H1 (cell line): ENCODE results near the gene MMP25. TPM values are rescaled to one million over a fixed set of nuclear protein-coding genes. Genes with fewer than 3 reads are reported as not detected.

Experiments used
- CTCF ChIA-PET: fragments of 300-600 bp; sonication (Branson Sonifier 250); formaldehyde crosslinking; loops from one replicate; lab custom pipeline; 2021; ENCODE audit not compliant: partially characterized antibody; lab: Charles Lee
- POLR2A ChIA-PET: fragments of 300-600 bp; sonication (Branson Sonifier 250); formaldehyde crosslinking; loops from one replicate; lab custom pipeline; 2021; ENCODE audit warnings: inconsistent platforms; ENCODE audit not compliant: partially characterized antibody; lab: Charles Lee
- DNase-seq, 2 experiments: peaks; one replicate each; pipeline versions ENCODE4 v3.0.0 to v3.0.0-alpha.2; 2010 to 2022; ENCODE audit warnings: low spot score in 2 of 2, low read depth in 1 of 2, mixed read lengths in 1 of 2
- FAIRE-seq: peaks from 2 replicates; lab custom pipeline; 2011; peaks lifted over from hg19 to GRCh38; lab: Jason Lieb, UNC
- H2AFZ ChIP-seq: 2 replicates; pipeline ENCODE4 v1.8.1; 2012; ENCODE audit warnings: low read length, inconsistent platforms
- H2AK5ac ChIP-seq: 2 replicates; pipeline ENCODE4 v1.6.1; 2013; ENCODE audit warnings: low read depth, low read length
- H2BK120ac ChIP-seq: replicated peaks from 2 replicates; pipeline ENCODE3; 2013; ENCODE audit warnings: low read depth, low read length, inconsistent platforms
- H2BK12ac ChIP-seq: 2 replicates; pipeline ENCODE4 v1.6.1; 2013; ENCODE audit warnings: low read depth, low read length
- H2BK15ac ChIP-seq: 2 replicates; pipeline ENCODE4 v1.6.1; 2013; ENCODE audit warnings: low read length
- H2BK20ac ChIP-seq: 2 replicates; pipeline ENCODE4 v1.6.1; 2013; ENCODE audit warnings: low read length
- H2BK5ac ChIP-seq: 2 replicates; pipeline ENCODE4 v1.6.1; 2013; ENCODE audit warnings: low read depth, low read length
- H3K14ac ChIP-seq: 2 replicates; pipeline ENCODE4 v1.6.1; 2013; ENCODE audit warnings: inconsistent platforms; ENCODE audit not compliant: insufficient read length
- H3K18ac ChIP-seq: 2 replicates; pipeline ENCODE4 v1.6.1; 2013; ENCODE audit warnings: low read length; ENCODE audit errors: extremely low read depth
- H3K23ac ChIP-seq: 2 replicates; pipeline ENCODE4 v1.6.1; 2013; ENCODE audit warnings: inconsistent platforms; ENCODE audit not compliant: insufficient read length
- H3K23me2 ChIP-seq: 2 replicates; pipeline ENCODE4 v1.6.1; 2013; ENCODE audit warnings: low read depth, low read length
- H3K27ac ChIP-seq: 2 replicates; pipeline ENCODE4 v1.6.1; 2011; ENCODE audit warnings: low read depth, low read length, inconsistent platforms
- H3K27me3 ChIP-seq, 4 experiments: replicated peaks in 1 of 4; 1 replicate in 1 of 4; 2 replicates in 3 of 4; pipeline versions ENCODE4 v1.6.1 to v1.8.1; 2011 to 2013; ENCODE audit warnings: low read length in 3 of 4, mild to moderate bottlenecking in 3 of 4, inconsistent platforms in 2 of 4, mixed read lengths in 2 of 4, moderate library complexity in 1 of 4; ENCODE audit not compliant: control insufficient read depth in 3 of 4, insufficient read depth in 3 of 4; ENCODE audit errors: extremely low read depth in 1 of 4
- H3K36me3 ChIP-seq, 4 experiments: 2 replicates each; pipeline versions ENCODE4 v1.6.1 to v1.8.1; 2011 to 2013; ENCODE audit warnings: mild to moderate bottlenecking in 4 of 4, low read length in 3 of 4, moderate library complexity in 2 of 4, control low read depth in 1 of 4, inconsistent platforms in 1 of 4; ENCODE audit not compliant: insufficient read depth in 4 of 4, control insufficient read depth in 2 of 4
- H3K4ac ChIP-seq: replicated peaks from 2 replicates; pipeline ENCODE3; 2013; ENCODE audit warnings: low read length, low read depth, mixed read lengths, inconsistent platforms; ENCODE audit not compliant: insufficient read length
- H3K4me1 ChIP-seq, 4 experiments: replicated peaks in 1 of 4; 1 replicate in 1 of 4; 2 replicates in 3 of 4; pipeline versions ENCODE4 v1.6.1 to v1.8.1; 2011 to 2013; ENCODE audit warnings: low read length in 3 of 4, inconsistent platforms in 2 of 4, mixed read lengths in 1 of 4; ENCODE audit not compliant: insufficient read depth in 4 of 4, control insufficient read depth in 3 of 4
- H3K4me2 ChIP-seq, 2 experiments: 2 replicates each; pipeline versions ENCODE4 v1.6.1 to v1.8.1; 2011 to 2013; ENCODE audit warnings: low read depth in 2 of 2, low read length in 2 of 2, control low read depth in 1 of 2, inconsistent platforms in 1 of 2, mild to moderate bottlenecking in 1 of 2; ENCODE audit not compliant: insufficient read depth in 1 of 2
- H3K4me3 ChIP-seq, 4 experiments: fragments of 200-600, 300-600 bp in 1 of 4; sonication (generic), shearing (Covaris generic), sonication (Bioruptor Twin) in 1 of 4; 2 replicates each; pipeline versions ENCODE4 v1.5.1 to v1.8.1; 2011 to 2016; ENCODE audit warnings: low read length in 4 of 4, low read depth in 3 of 4, control low read depth in 2 of 4, inconsistent platforms in 2 of 4, mild to moderate bottlenecking in 2 of 4, mixed read lengths in 1 of 4, moderate library complexity in 1 of 4; ENCODE audit not compliant: insufficient read depth in 2 of 4; ENCODE audit errors: extremely low read depth in 1 of 4
- H3K56ac ChIP-seq: replicated peaks from 2 replicates; pipeline ENCODE3; 2013; ENCODE audit warnings: low read depth, mild to moderate bottlenecking, mixed read lengths, low read length, inconsistent platforms; ENCODE audit not compliant: insufficient read length
- H3K79me1 ChIP-seq: 2 replicates; pipeline ENCODE4 v1.6.1; 2013; ENCODE audit warnings: low read depth, low read length, control low read depth
- H3K79me2 ChIP-seq, 2 experiments: 2 replicates each; pipeline versions ENCODE4 v1.6.1 to v1.8.1; 2012 to 2013; ENCODE audit warnings: low read length in 2 of 2, mild to moderate bottlenecking in 2 of 2, inconsistent platforms in 1 of 2; ENCODE audit not compliant: insufficient read depth in 2 of 2, control insufficient read depth in 1 of 2
- H3K9ac ChIP-seq, 4 experiments: replicated peaks in 1 of 4; 1 replicate in 1 of 4; 2 replicates in 3 of 4; pipeline versions ENCODE4 v1.6.1 to v1.8.1; 2011 to 2013; ENCODE audit warnings: low read depth in 3 of 4, low read length in 3 of 4, control low read depth in 2 of 4, mild to moderate bottlenecking in 2 of 4, moderate library complexity in 2 of 4, inconsistent platforms in 1 of 4; ENCODE audit errors: extremely low read depth in 1 of 4
- H3K9me3 ChIP-seq, 2 experiments: 2 replicates each; pipeline versions ENCODE4 v1.6.1 to v1.8.1; 2012 to 2013; ENCODE audit warnings: mild to moderate bottlenecking in 2 of 2, moderate library complexity in 2 of 2, control low read depth in 1 of 2, inconsistent platforms in 1 of 2, low read depth in 1 of 2, low read length in 1 of 2, mixed read lengths in 1 of 2; ENCODE audit not compliant: insufficient read depth in 2 of 2
- H4K20me1 ChIP-seq, 2 experiments: replicated peaks in 1 of 2; 2 replicates each; pipeline versions ENCODE3 to v1.8.1; 2011 to 2013; ENCODE audit warnings: inconsistent platforms in 2 of 2, low read length in 2 of 2, mild to moderate bottlenecking in 1 of 2; ENCODE audit not compliant: insufficient read depth in 2 of 2, control insufficient read depth in 1 of 2
- H4K5ac ChIP-seq: 2 replicates; pipeline ENCODE4 v1.6.1; 2013; ENCODE audit warnings: low read length, low read depth, mixed read lengths, inconsistent platforms; ENCODE audit not compliant: insufficient read length
- H4K8ac ChIP-seq: 2 replicates; pipeline ENCODE4 v1.8.0; 2013; ENCODE audit warnings: mild to moderate bottlenecking, moderate library complexity, low read length, inconsistent platforms; ENCODE audit not compliant: insufficient read depth; ENCODE audit errors: extremely low read depth
- H4K91ac ChIP-seq: replicated peaks from 2 replicates; pipeline ENCODE3; 2013; ENCODE audit warnings: low read length, mixed read lengths, inconsistent platforms; ENCODE audit not compliant: insufficient read length
- CHD2 ChIP-seq: IDR thresholded peaks from 2 replicates; pipeline ENCODE4 v1.6.1; 2012; ENCODE audit warnings: low read length, improper control_type of control experiment
- MAFK ChIP-seq: IDR thresholded peaks from 2 replicates; pipeline ENCODE4 v1.6.1; 2012; ENCODE audit warnings: low read depth, mild to moderate bottlenecking, improper control_type of control experiment, low read length
- RFX5 ChIP-seq: IDR thresholded peaks from 2 replicates; pipeline ENCODE4 v1.6.1; 2011; ENCODE audit warnings: low read depth, low read length, improper control_type of control experiment, borderline replicate concordance
- WGBS, 2 experiments: shearing (Covaris generic) in 1 of 2; methylation state at CpG; one replicate each; pipeline versions ENCODE4 v1.1.6 to v1.1.7; 2013 to 2015; ENCODE audit warnings: low lambda C conversion rate in 2 of 2, mixed read lengths in 2 of 2, inconsistent platforms in 1 of 2, low coverage in 1 of 2, missing lambda C conversion rate in 1 of 2; ENCODE audit not compliant: insufficient replicate concordance in 2 of 2, insufficient coverage in 1 of 2, insufficient read length in 1 of 2; ENCODE audit errors: extremely low coverage in 1 of 2, missing lambda C conversion rate in 1 of 2; 5-methylcytosine and 5-hydroxymethylcytosine counted together
- long read RNA-seq, 2 experiments: library from RNA in 1 of 2; library from capped mRNA in 1 of 2; stranded (forward); transcript quantifications; one replicate each; pipeline ENCODE4 v2.0.0, GENCODE V29; 2021; ENCODE audit warnings: inconsistent platforms in 1 of 2
- polyA minus RNA-seq, 3 experiments: library from RNA; depleted of rRNA, polyadenylated mRNA; stranded (reverse); fragments of >200 nt; gene quantifications; 1 replicate in 2 of 3; 2 replicates in 1 of 3; pipeline ENCODE4 v1.2.3, GENCODE V29; 2011
- polyA plus RNA-seq, 7 experiments: library from polyadenylated mRNA; depleted of rRNA in 3 of 7; stranded (reverse) in 5 of 7; unstranded in 2 of 7; fragments of >200 nt in 5 of 7; fragments of 200-250 nt in 2 of 7; gene quantifications; 1 replicate in 5 of 7; 2 replicates in 1 of 7; 4 replicates in 1 of 7; pipeline versions ENCODE4 v1.2.1 to v1.2.3, GENCODE V29; 2011 to 2013; ENCODE audit warnings: missing spikeins in 2 of 7, mixed read lengths in 2 of 7
- total RNA-seq: library from RNA; stranded (reverse); fragmentation: NEBNext Ultra II Directional; extraction: Animal tissue kit (Norgen Biotek cat#: 25700); gene quantifications from 2 replicates; pipeline ENCODE4 v1.2.1, GENCODE V29; 2021
- TF ChIP-seq, protein P1 (sequence below): IDR thresholded peaks from 2 replicates; pipeline ENCODE4 v1.6.1; 2012; ENCODE audit warnings: inconsistent platforms

The MMP25 gene, protein sequence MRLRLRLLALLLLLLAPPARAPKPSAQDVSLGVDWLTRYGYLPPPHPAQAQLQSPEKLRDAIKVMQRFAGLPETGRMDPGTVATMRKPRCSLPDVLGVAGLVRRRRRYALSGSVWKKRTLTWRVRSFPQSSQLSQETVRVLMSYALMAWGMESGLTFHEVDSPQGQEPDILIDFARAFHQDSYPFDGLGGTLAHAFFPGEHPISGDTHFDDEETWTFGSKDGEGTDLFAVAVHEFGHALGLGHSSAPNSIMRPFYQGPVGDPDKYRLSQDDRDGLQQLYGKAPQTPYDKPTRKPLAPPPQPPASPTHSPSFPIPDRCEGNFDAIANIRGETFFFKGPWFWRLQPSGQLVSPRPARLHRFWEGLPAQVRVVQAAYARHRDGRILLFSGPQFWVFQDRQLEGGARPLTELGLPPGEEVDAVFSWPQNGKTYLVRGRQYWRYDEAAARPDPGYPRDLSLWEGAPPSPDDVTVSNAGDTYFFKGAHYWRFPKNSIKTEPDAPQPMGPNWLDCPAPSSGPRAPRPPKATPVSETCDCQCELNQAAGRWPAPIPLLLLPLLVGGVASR
- total RNA-seq (23.9 and 26.7 TPM in 2 replicates), polyA plus RNA-seq (2011; rRNA removed) (7.7 and 14.8 TPM in 2 replicates), polyA minus RNA-seq (2011; rRNA and poly(A)+ RNA removed) (2.7 and 3.3 TPM in 2 replicates)
- 6.4 TPM for polyA plus RNA-seq (2011; cell fraction: cytosol; rRNA removed)
- polyA plus RNA-seq (2011; cell fraction: nucleus; rRNA removed) = 21.4 TPM
- polyA plus RNA-seq (2012, experiment 1 of 2) = 15.9 to 29.8 TPM (median 25.6 TPM) in 4 replicates
- 20.7 TPM for polyA plus RNA-seq (2012, experiment 2 of 2)
- 37.9 TPM for polyA plus RNA-seq (2013, experiment 1 of 2)
- 36.0 TPM for polyA plus RNA-seq (2013, experiment 2 of 2)
- polyA minus RNA-seq (2011; cell fraction: cytosol; rRNA and poly(A)+ RNA removed) = 11.2 TPM
- 6.4 TPM for polyA minus RNA-seq (2011; cell fraction: nucleus; rRNA and poly(A)+ RNA removed)
- long read RNA-seq, experiment 1, transcript MMP25-201 (10 exons, 3,554 nt) = major isoform, 7 of 47 reads
- long read RNA-seq, experiment 1, partial matches to known transcripts = 40 of 47 reads
- long read RNA-seq, experiment 1, other reads (novel, unspliced or antisense) = 0 of 47 reads
- long read RNA-seq, experiment 2, partial matches to known transcripts = 0 of 1 reads
- long read RNA-seq, experiment 2, other reads (novel, unspliced or antisense) = 1 of 1 reads

DNA sequence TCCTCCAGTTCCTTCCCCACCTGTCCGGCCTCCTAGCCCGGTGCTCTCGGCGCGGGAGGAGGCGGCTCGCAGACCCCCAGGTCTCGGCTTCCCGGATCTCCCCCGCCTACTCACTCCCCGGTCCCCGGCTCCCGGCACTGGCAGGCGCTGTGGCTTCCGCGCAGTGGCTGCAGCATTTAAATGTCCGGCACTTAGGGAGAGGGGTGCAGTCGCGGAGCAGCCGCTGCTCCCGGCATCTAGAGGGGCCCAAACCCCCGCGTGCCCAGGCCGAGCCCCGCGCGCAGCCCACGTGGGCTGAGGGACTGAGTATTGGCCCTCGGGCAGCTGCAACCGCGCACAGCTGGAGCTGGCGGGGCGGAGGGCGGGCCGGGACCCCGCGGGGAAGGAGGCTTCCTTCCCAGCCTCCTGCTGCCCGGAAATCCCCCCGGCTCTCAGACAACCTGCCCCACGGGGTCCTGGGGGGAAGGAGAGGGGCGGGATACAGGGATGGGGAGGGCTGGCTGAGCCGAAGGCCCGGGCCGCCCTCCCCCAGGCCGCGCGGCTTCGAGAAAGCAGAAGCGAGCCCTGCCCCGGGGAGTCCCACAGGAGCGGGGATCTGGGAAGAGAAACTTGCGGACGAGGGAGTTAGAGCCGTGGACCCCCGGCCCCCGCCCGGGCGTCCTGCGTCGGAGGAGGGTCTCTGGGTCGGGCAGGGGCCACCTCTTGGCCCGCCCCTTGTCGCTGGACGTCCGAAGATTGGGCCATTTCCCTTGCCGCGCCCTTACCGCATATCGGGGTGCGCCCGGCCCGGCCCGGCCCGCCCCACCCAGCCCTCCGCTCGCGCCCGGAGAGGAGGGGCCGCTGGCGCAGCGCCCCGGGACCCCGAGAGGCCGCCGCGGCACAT lies at the start of gene MMP25:
Gene MMP25 (plus strand): TSS at position 804 of the 883 bp plus-strand sequence. CDS start 357 bp downstream, outside the sequence.
- Histone ChIP-seq H3K4me2 (peak within 1 kb of the TSS; percentile 79 to 84), H3K9ac (peak within 1 kb of the TSS; percentile 24 to 60 (median 54); a peak in 6 of 7 replicates), H2AK5ac (no peak within 1 kb of the TSS), H3K4me1 (peaks cover 0 to 3% (median 0%) of the 10 kb centered on the region in 4 experiments; a peak in 3 of 7 replicates), H3K4me3 (peak within 1 kb of the TSS; percentile 66 to 89 (median 80)), H3K14ac (no peak within 1 kb of the TSS), H4K91ac (peak within 1 kb of the TSS; percentile 54), H2BK120ac (no peak within 1 kb of the TSS), H4K20me1 (peaks cover 0 to 11% of the 10 kb centered on the region in 2 experiments), H2BK15ac (peak within 1 kb of the TSS; percentile 61; the same call in 1 of the 2 replicates), H3K4ac (peak within 1 kb of the TSS; percentile 21), H2AFZ (no peak within 1 kb of the TSS), H2BK12ac (no peak within 1 kb of the TSS; the same call in 1 of the 2 replicates), H3K23ac (no peak within 1 kb of the TSS), H4K8ac (peak within 1 kb of the TSS; percentile 79), H3K23me2 (peaks cover 5% of the 10 kb centered on the region; the same call in 1 of the 2 replicates), H3K36me3 (no peaks in the 10 kb centered on the region), H3K79me1 (no peaks in the 10 kb centered on the region), H2BK5ac (peak within 1 kb of the TSS; percentile 85; the same call in 1 of the 2 replicates), H3K27me3 (peaks cover 0 to 8% (median 3%) of the 10 kb centered on the region in 4 experiments; a peak in 6 of 7 replicates), H4K5ac (peak within 1 kb of the TSS; percentile 97), H2BK20ac (no peak within 1 kb of the TSS), H3K27ac (no peak within 1 kb of the TSS; the same call in 1 of the 2 replicates), H3K9me3 (no peaks in the 10 kb centered on the region), H3K56ac (peak within 1 kb of the TSS; percentile 93), H3K18ac (peak within 1 kb of the TSS; percentile 90), H3K79me2 (peaks cover 0 to 5% of the 10 kb centered on the region in 2 experiments; a peak in 1 of 4 replicates)
- 1% methylated on average over 36 of the region's 86 CpGs; no CpG with 5 or more reads in 1 of the 2 experiments for WGBS, 2 experiments
- CTCF ChIA-PET = interaction anchor here (1.0 to 8.0 kb wide), 5 partner anchors 9 to 40 kb away, joined by 3 to 98 read pairs (median 6); no protein-coding TSS in a partner anchor
- FAIRE-seq (no peak), DNase-seq (no peak)
- POLR2A ChIA-PET = interaction anchor here (0.7 to 34.8 kb wide), 6 partner anchors 9 to 41 kb away, joined by 3 to 1808 read pairs (median 6); partner anchors contain the start of genes BICDL2, CLDN6, CLDN9 and HCFC1R1
- no peak for TF ChIP-seq RFX5
- TF ChIP-seq, protein P1, sequence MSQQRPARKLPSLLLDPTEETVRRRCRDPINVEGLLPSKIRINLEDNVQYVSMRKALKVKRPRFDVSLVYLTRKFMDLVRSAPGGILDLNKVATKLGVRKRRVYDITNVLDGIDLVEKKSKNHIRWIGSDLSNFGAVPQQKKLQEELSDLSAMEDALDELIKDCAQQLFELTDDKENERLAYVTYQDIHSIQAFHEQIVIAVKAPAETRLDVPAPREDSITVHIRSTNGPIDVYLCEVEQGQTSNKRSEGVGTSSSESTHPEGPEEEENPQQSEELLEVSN = no peak
- TF ChIP-seq MAFK = no peak
- TF ChIP-seq CHD2 = no peak
